Measurements from ENCODE around the gene MAGI2. TPM values are rescaled to one million over a fixed set of nuclear protein-coding genes. Genes with fewer than 3 reads are reported as not detected.

MAGI2 gene
- total RNA-seq, 1 donor from 2014 or later, result 64.2 TPM

- no peak for TF ChIP-seq CTCF (IDR thresholded peaks at IDR 0.05; ENCODE audit: partially characterized antibody, unreplicated experiment)
- Mint-ChIP-seq H3K4me1 (ENCODE audit: low read depth, unreplicated experiment) (no peaks in the 10 kb centered on the region), H3K36me3 (ENCODE audit: unreplicated experiment) (no peaks in the 10 kb centered on the region), H3K27ac (ENCODE audit: unreplicated experiment) (no peak overlapping the region), H3K27me3 (ENCODE audit: unreplicated experiment) (no peaks in the 10 kb centered on the region), H3K4me3 (ENCODE audit: unreplicated experiment) (no peak overlapping the region), H3K9me3 (ENCODE audit: unreplicated experiment) (no peaks in the 10 kb centered on the region)
- DNase-seq, result no peak
These were observed 329.1 kb downstream of the MAGI2 start for GRCh38 chr7:79124331-79124730.

DNA sequence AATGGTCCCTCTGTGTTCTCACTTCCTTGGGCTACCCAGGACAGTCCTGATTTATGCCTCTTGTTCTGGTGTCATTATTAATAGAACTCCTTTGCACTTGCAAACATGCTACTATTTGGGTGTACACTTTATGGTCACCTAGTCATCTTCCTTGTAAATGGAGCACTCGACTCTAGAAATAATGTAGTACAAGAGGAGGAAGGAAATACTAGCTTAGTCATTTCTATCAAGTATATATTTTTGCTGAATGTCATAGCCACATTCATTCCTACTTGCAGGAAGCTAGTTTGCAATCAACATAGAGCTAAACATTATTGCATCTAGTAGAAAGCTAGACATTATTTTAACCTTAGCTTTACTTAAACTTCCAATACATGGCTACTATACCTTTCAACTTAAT, 335.3 kb downstream of the MAGI2 start:
- H3K4me1 Mint-ChIP-seq (ENCODE audit: low read depth, unreplicated experiment), result peaks cover 2% of the 10 kb centered on the region
- H3K27me3 Mint-ChIP-seq (ENCODE audit: unreplicated experiment), result no peaks in the 10 kb centered on the region
- no peak for DNase-seq
- no peaks in the 10 kb centered on the region for H3K36me3 Mint-ChIP-seq (ENCODE audit: unreplicated experiment)
- TF ChIP-seq CTCF (IDR thresholded peaks at IDR 0.05; ENCODE audit: partially characterized antibody, unreplicated experiment), result no peak
- H3K4me3 Mint-ChIP-seq (ENCODE audit: unreplicated experiment), result no peak overlapping the region
- H3K9me3 Mint-ChIP-seq (ENCODE audit: unreplicated experiment), result no peaks in the 10 kb centered on the region
- no peak overlapping the region for H3K27ac Mint-ChIP-seq (ENCODE audit: unreplicated experiment)

DNA sequence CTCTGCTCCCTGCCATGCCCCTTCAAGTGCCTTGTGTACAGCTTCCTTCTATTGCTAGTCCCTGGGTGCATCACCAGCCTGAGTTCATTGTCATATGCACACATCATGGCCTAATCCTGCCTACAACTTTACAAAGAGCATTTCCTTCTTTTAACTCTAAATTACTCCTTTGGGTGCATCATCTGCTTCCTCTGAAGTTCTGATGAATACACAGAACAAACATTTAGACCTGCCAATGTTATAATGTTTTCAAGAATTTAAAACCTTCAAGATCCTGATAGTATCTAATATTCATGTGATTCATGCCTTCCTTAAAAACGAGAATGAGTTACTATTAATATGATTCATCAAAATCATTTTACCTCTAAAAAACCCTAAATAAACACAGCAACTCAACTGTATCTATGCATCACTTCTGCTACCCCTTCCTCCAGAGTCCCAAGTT, 357.1 kb downstream of the MAGI2 start:
- Mint-ChIP-seq H3K4me3 (ENCODE audit: unreplicated experiment) (no peak overlapping the region), H3K27ac (ENCODE audit: unreplicated experiment) (no peak overlapping the region), H3K9me3 (ENCODE audit: unreplicated experiment) (no peaks in the 10 kb centered on the region), H3K27me3 (ENCODE audit: unreplicated experiment) (peaks cover 1% of the 10 kb centered on the region), H3K4me1 (ENCODE audit: low read depth, unreplicated experiment) (no peaks in the 10 kb centered on the region), H3K36me3 (ENCODE audit: unreplicated experiment) (no peaks in the 10 kb centered on the region)
- no peak for TF ChIP-seq CTCF (IDR thresholded peaks at IDR 0.05; ENCODE audit: partially characterized antibody, unreplicated experiment)
- no peak for DNase-seq

DNA sequence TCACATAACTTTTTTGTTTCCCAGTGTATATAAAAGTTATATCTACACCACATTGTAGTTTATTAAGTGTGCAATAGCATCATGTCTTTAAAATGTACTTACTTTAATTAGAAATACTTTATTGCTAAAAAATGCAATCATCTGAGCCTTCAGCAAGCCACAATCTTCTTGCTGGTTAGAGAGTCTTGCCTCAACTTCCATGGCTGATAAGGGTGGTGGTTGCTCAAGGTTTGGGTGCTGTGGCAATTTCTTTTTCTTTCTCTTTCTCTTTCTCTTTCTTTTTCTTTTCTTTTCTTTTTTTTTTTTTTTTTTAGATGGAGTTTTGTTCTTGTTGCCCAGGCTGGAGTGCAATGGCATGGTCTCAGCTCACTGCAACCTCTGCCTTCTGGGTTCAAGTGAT, 360.0 kb downstream of the MAGI2 start:
- Mint-ChIP-seq H3K27me3 (ENCODE audit: unreplicated experiment) (no peaks in the 10 kb centered on the region), H3K36me3 (ENCODE audit: unreplicated experiment) (no peaks in the 10 kb centered on the region), H3K27ac (ENCODE audit: unreplicated experiment) (no peak overlapping the region), H3K4me1 (ENCODE audit: low read depth, unreplicated experiment) (no peaks in the 10 kb centered on the region), H3K4me3 (ENCODE audit: unreplicated experiment) (no peak overlapping the region), H3K9me3 (ENCODE audit: unreplicated experiment) (peaks cover 3% of the 10 kb centered on the region)
- TF ChIP-seq CTCF (IDR thresholded peaks at IDR 0.05; ENCODE audit: partially characterized antibody, unreplicated experiment), result no peak
- no peak for DNase-seq

- TF ChIP-seq CTCF (IDR thresholded peaks at IDR 0.05; ENCODE audit: partially characterized antibody, unreplicated experiment), result no peak
- no peaks in the 10 kb centered on the region for H3K36me3 Mint-ChIP-seq (ENCODE audit: unreplicated experiment)
- no peak overlapping the region for H3K4me3 Mint-ChIP-seq (ENCODE audit: unreplicated experiment)
- no peaks in the 10 kb centered on the region for H3K4me1 Mint-ChIP-seq (ENCODE audit: low read depth, unreplicated experiment)
- no peak for DNase-seq
- H3K27ac Mint-ChIP-seq (ENCODE audit: unreplicated experiment), result no peak overlapping the region
- peaks cover 3% of the 10 kb centered on the region for H3K9me3 Mint-ChIP-seq (ENCODE audit: unreplicated experiment)
- H3K27me3 Mint-ChIP-seq (ENCODE audit: unreplicated experiment), result peaks cover 2% of the 10 kb centered on the region
These were observed 361.8 kb downstream of the MAGI2 start for GRCh38 chr7:79091661-79092060.

Data from glutamatergic neuron (in vitro differentiated cells).